Measurements from ENCODE around the gene ENTPD6. TPM values are rescaled to one million over a fixed set of nuclear protein-coding genes. Genes with fewer than 3 reads are reported as not detected.

ENTPD6 gene
- total and polyA plus RNA-seq, 11 donors, result 58.7 to 200 (median 93.3) TPM

- intact Hi-C loops (cut with DNase I), result no loop called here
- H3K27ac ChIP-seq, result peak overlapping the region in 10 of 12 donors; percentile 56 to 89 (median 76)
- H3K4me1 ChIP-seq, result peaks cover 2 to 67% (median 27%) of the 10 kb centered on the region in 12 donors
- H3K4me3 ChIP-seq, result peak overlapping the region in 2 of 12 donors; percentile 7 to 27
- WGBS, 4 donors, result 91 to 94% (median 92%) methylated on average over 21 of the region's 21 CpGs
- no peak for TF ChIP-seq POLR2A (IDR thresholded peaks at IDR 0.05)
- TF ChIP-seq, protein P1, sequence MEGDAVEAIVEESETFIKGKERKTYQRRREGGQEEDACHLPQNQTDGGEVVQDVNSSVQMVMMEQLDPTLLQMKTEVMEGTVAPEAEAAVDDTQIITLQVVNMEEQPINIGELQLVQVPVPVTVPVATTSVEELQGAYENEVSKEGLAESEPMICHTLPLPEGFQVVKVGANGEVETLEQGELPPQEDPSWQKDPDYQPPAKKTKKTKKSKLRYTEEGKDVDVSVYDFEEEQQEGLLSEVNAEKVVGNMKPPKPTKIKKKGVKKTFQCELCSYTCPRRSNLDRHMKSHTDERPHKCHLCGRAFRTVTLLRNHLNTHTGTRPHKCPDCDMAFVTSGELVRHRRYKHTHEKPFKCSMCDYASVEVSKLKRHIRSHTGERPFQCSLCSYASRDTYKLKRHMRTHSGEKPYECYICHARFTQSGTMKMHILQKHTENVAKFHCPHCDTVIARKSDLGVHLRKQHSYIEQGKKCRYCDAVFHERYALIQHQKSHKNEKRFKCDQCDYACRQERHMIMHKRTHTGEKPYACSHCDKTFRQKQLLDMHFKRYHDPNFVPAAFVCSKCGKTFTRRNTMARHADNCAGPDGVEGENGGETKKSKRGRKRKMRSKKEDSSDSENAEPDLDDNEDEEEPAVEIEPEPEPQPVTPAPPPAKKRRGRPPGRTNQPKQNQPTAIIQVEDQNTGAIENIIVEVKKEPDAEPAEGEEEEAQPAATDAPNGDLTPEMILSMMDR (IDR thresholded peaks at IDR 0.05), result no peak
- peaks cover 0 to 85% (median 73%) of the 10 kb centered on the region in 9 donors for H3K36me3 ChIP-seq
- ATAC-seq (no peak), DNase-seq (no peak)
- H3K27me3 ChIP-seq, result no peaks in the 10 kb centered on the region
- H3K9me3 ChIP-seq, result no peaks in the 10 kb centered on the region
These were observed 21.9 kb downstream of the ENTPD6 start for GRCh38 chr20:25217161-25218108.

DNA sequence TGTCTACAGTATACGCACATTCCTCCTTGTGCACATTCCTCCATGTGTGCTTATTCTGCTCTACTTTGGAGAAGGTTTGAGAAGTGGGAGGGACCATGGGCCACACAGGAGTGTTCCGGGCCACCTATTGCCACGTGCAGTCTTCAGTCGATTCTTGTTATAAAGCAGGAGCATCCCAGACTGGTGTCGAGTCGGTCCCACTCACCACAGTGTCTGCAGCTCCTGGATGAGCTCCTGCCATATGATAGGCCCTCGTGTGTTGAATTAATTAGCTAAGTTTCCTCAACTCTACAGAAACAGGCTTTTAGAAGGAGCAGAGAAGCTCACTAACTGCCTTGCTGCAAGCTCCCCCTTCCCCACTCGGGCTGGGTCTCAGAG, 22.6 kb downstream of the ENTPD6 start:
- H3K27ac ChIP-seq, result peak overlapping the region in 3 of 12 donors; percentile 6 to 87 (median 29)

DNA sequence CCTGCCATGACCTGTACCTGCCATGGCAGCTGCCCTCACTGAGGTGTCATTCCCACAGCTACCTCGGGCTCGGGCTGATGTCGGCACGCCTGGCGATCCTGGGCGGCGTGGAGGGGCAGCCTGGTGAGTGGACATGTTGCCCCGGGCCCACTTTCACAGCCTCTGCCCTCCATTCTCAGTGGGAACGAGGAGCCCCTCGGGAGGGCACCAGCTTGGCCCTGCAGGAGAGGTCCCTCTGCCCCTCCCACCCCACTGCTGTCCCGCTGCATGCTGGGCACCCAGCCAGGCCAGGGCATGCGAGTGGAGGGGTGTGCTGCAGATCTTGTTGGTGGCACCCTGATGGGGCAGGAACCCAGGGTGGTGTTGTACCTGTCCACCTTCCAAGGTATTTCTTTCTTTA, 23.0 kb downstream of the ENTPD6 start:
- no peak for ATAC-seq
- intact Hi-C loops (cut with DNase I), result no loop called here
- Histone ChIP-seq H3K27me3 (no peaks in the 10 kb centered on the region), H3K4me1 (peaks cover 3 to 78% (median 35%) of the 10 kb centered on the region in 12 donors), H3K9me3 (no peaks in the 10 kb centered on the region), H3K27ac (peak overlapping the region in 3 of 12 donors; percentile 6 to 87 (median 29)), H3K4me3 (no peak overlapping the region), H3K36me3 (peaks cover 0 to 75% (median 62%) of the 10 kb centered on the region in 9 donors)
- peak in 1 of 5 donors; percentile 62 for DNase-seq
- 69 to 87% (median 83%) methylated on average over 12 of the region's 12 CpGs for WGBS, 4 donors
- TF ChIP-seq, protein P1 (IDR thresholded peaks at IDR 0.05), result no peak
- no peak for TF ChIP-seq POLR2A (IDR thresholded peaks at IDR 0.05)

More for the DNA sequence above, 22.6 kb downstream of the ENTPD6 start:
- WGBS, 4 donors, result 83 to 88% (median 87%) methylated on average over 8 of the region's 8 CpGs
- Histone ChIP-seq H3K4me3 (no peak overlapping the region), H3K27me3 (no peaks in the 10 kb centered on the region), H3K9me3 (no peaks in the 10 kb centered on the region), H3K36me3 (peaks cover 0 to 79% (median 66%) of the 10 kb centered on the region in 9 donors), H3K4me1 (peaks cover 3 to 74% (median 31%) of the 10 kb centered on the region in 12 donors)
- DNase-seq (no peak), ATAC-seq (no peak)
- intact Hi-C loops (cut with DNase I), result no loop called here
- no peak for TF ChIP-seq POLR2A (IDR thresholded peaks at IDR 0.05)
- TF ChIP-seq, protein P1 (IDR thresholded peaks at IDR 0.05), result no peak

DNA sequence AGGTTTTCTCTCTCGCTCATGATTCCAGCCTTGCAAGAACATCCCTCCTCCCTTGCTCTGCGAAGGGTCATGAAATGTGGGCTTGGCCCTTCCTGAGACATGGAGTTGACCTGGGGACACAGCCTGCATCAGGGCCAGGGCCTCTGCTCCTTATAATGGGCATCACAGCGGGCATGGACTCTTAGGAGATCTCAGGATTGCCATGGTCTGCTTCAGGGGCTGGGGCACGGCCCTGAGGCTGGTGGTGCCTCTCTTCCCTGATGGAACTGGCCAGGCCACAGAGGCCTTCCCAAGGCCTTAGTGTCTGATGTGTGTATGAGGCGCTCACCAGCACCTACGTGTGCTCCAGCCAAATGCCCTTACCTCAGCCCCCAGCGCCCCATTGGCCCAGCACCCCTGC, 23.9 kb downstream of the ENTPD6 start:
- intact Hi-C loops (cut with DNase I), result no loop called here
- peak in 1 of 5 donors; percentile 39 for DNase-seq
- H3K4me3 ChIP-seq, result no peak overlapping the region
- H3K9me3 ChIP-seq, result no peaks in the 10 kb centered on the region
- peaks cover 0 to 66% (median 62%) of the 10 kb centered on the region in 9 donors for H3K36me3 ChIP-seq
- no peaks in the 10 kb centered on the region for H3K27me3 ChIP-seq
- no peak for ATAC-seq
- peak overlapping the region in 5 of 12 donors; percentile 29 to 87 (median 66) for H3K27ac ChIP-seq
- 89 to 95% (median 94%) methylated on average over 6 to 7 of the region's 7 CpGs for WGBS, 4 donors
- no peak for TF ChIP-seq POLR2A (IDR thresholded peaks at IDR 0.05)
- TF ChIP-seq, protein P1 (IDR thresholded peaks at IDR 0.05), result no peak
- peaks cover 3 to 83% (median 37%) of the 10 kb centered on the region in 12 donors for H3K4me1 ChIP-seq

Data from heart left ventricle (tissue), 16 donors.